Measurements from ENCODE around the gene ADA.

The ADA gene

DNA sequence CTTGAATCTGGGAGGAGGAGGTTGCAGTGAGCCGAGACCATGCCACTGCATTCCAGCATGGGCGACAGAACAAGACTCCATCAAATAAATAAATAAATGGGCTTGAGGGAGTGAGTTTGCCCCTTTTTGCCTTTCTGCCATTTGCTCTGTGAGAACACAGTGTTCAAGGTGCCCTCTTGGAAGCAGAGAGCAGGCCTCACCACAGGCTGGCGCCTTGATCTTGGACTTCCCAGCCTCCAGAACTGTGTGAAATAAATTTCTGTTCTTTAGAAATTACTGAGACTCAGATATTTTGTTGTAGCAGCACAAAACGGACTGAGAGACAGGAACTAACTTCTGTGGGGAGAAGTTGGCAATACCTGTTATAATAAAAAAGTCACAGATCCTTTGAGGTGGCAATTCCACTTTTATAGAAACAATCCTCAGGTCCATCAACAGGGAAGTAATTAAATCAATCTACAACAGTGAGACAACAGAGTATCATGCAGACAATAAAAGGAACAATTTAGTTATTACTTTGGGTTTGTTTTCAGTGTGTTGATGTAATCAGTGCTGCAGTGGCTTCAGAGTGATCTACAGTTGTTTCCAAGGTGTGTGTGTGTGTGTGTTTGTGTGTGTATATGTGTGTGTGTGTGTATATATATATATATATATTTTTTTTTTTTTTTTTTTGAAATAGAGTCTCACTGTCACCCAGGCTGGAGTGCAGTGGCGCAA is 44.6 kb downstream of the ADA start:
- DNase-seq (ENCODE audit: insufficient read length, low spot score) (no peak), FAIRE-seq (no peak)
- TF ChIP-seq, protein P1, sequence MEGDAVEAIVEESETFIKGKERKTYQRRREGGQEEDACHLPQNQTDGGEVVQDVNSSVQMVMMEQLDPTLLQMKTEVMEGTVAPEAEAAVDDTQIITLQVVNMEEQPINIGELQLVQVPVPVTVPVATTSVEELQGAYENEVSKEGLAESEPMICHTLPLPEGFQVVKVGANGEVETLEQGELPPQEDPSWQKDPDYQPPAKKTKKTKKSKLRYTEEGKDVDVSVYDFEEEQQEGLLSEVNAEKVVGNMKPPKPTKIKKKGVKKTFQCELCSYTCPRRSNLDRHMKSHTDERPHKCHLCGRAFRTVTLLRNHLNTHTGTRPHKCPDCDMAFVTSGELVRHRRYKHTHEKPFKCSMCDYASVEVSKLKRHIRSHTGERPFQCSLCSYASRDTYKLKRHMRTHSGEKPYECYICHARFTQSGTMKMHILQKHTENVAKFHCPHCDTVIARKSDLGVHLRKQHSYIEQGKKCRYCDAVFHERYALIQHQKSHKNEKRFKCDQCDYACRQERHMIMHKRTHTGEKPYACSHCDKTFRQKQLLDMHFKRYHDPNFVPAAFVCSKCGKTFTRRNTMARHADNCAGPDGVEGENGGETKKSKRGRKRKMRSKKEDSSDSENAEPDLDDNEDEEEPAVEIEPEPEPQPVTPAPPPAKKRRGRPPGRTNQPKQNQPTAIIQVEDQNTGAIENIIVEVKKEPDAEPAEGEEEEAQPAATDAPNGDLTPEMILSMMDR (IDR thresholded peaks at IDR 0.05; ENCODE audit: insufficient read depth, missing control alignments) = no peak

GRCh38 chr20:44603327-44603726 is 48.2 kb downstream of the ADA start:
- FAIRE-seq (no peak), DNase-seq (ENCODE audit: insufficient read length, low spot score) (no peak)

DNA sequence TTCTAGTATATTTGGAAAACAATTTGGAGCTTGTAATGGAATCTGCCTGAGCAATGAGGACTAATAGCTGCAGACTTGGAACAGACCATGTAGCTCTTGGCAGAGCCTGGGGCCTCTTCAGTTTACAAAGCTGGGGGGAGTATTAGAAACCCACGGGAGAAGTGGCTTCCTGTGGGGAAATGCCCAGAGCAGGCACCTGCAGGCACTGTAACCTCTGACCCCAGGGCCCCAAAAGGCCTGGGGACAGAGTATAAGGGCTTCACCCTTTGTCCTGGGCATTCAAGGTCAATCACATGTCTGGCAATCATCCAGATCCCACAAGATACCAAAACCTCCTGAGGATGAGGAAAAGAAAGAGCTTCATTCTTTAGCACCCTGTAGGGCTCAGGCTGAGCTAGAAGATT is 49.7 kb downstream of the ADA start:
- TF ChIP-seq, protein P1 (IDR thresholded peaks at IDR 0.05; ENCODE audit: insufficient read depth, missing control alignments) = no peak
- DNase-seq (ENCODE audit: insufficient read length, low spot score) (no peak), FAIRE-seq (no peak)

More at GRCh38 chr20:44603327-44603726, 48.2 kb downstream of the ADA start:
- TF ChIP-seq, protein P1 (IDR thresholded peaks at IDR 0.05; ENCODE audit: insufficient read depth, missing control alignments) = no peak

DNA sequence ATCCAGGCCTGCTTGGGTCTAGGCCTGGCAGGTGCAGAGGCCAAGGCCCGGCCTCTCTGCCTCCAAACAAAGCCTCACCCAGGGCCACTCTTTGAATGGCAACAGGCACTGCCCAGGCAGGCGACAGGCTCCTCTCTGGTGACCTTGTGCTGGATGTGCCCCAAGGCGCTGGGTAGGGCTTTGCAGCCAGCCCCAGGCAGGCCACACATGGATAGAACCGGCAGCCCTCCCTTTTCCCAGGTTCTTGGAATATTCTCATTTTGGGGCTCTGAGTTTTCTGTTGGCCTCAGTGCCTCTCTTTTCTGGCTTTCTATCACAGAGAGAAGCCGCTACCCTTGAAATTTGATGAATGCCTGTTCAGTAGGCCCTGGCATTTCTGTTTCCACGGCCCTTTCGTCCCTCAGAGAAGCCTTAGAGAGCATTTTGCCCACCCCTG is 50.2 kb downstream of the ADA start:
- no peak for FAIRE-seq
- DNase-seq (ENCODE audit: insufficient read length, low spot score) = no peak
- TF ChIP-seq, protein P1 (IDR thresholded peaks at IDR 0.05; ENCODE audit: insufficient read depth, missing control alignments) = no peak

- TF ChIP-seq, protein P1 (IDR thresholded peaks at IDR 0.05; ENCODE audit: insufficient read depth, missing control alignments) = no peak
- DNase-seq (ENCODE audit: insufficient read length, low spot score) = no peak
- FAIRE-seq = no peak
Observed at GRCh38 chr20:44600758-44601201, 50.7 kb downstream of the ADA start.

- FAIRE-seq (no peak), DNase-seq (ENCODE audit: insufficient read length, low spot score) (no peak)
- TF ChIP-seq, protein P1 (IDR thresholded peaks at IDR 0.05; ENCODE audit: insufficient read depth, missing control alignments) = no peak
Observed at GRCh38 chr20:44600301-44600700, 51.2 kb downstream of the ADA start.

DNA sequence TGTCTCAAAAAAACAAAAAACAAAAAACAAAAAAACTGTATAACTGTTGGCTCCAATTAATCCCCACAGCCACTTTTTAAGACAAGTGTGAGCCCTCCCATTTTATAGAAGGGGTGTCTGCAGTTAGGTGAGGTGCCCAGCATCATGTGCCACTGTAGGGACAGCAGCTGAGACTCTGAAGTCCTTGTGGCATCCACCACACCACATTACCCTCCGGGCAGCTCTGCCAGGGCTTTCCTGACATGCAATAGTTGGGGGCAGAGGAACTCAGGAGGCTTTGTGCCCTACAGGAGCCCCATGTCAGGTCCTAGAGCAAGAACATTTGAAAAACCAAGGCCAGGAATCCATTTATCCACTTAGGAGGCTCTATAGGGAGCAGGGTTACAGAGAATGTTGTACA is 51.8 kb downstream of the ADA start:
- TF ChIP-seq, protein P1 (IDR thresholded peaks at IDR 0.05; ENCODE audit: insufficient read depth, missing control alignments) = no peak
- DNase-seq (ENCODE audit: insufficient read length, low spot score) (no peak), FAIRE-seq (no peak)

Measured in D721Med (cell line).